Testis (tissue), 3 donors: ENCODE measurements around the gene ATL1. TPM values are rescaled to one million over a fixed set of nuclear protein-coding genes. Genes with fewer than 3 reads are reported as not detected.
"Not testable (repeated sequence)": the region's sequence is repeated elsewhere in the genome, so short reads cannot be mapped to it uniquely, and the experiment has no call there.

Experiments used
- DNase-seq: peaks from one replicate; pipeline ENCODE4 v3.0.0-alpha.2; 2019
- H3K27ac ChIP-seq, 2 donors: fragments of 200-600 bp; sonication (generic); one replicate each; pipeline ENCODE4 v1.5.1; 2019
- H3K27me3 ChIP-seq: fragments of 200-600 bp; sonication (generic); one replicate; pipeline ENCODE4 v1.5.1; 2019
- H3K36me3 ChIP-seq: fragments of 200-600 bp; sonication (generic); one replicate; pipeline ENCODE4 v1.5.1; 2017; ENCODE audit warnings: low read depth; ENCODE audit errors: missing control alignments
- H3K4me1 ChIP-seq: fragments of 200-600 bp; sonication (generic); one replicate; pipeline ENCODE4 v1.5.1; 2019
- H3K4me3 ChIP-seq, 2 donors: fragments of 200-600 bp; sonication (generic); one replicate each; pipeline ENCODE4 v1.5.1; 2017 to 2019
- H3K9me3 ChIP-seq: fragments of 200-600 bp; sonication (generic); one replicate; pipeline ENCODE4 v1.5.1; 2017
- POLR2A ChIP-seq: fragments of 450-650 bp; IDR thresholded peaks from one replicate; pipeline ENCODE4 v1.6.1; 2017; ENCODE audit warnings: antibody characterized with exemption, mild to moderate bottlenecking, moderate library complexity
- WGBS, 2 donors: methylation state at CpG; one replicate each; pipeline ENCODE4 v1.1.5; 2018; 5-methylcytosine and 5-hydroxymethylcytosine counted together
- intact Hi-C: fragments of 100-400 bp; cut with DNase I; formaldehyde crosslinking; loops from one replicate; pipeline ENCODE4 v1.15.1; 2023; ENCODE audit warnings: low total_unique reads
- polyA plus RNA-seq: library from polyadenylated mRNA; stranded (reverse); fragments of 350-450 nt; fragmentation: Illumina TruSeq; extraction: RNeasy Lipid Tissue Mini Kit (QIAGEN cat#74804); gene quantifications from one replicate; pipeline ENCODE4 v1.2.3, GENCODE V29; 2014; ENCODE audit warnings: low read depth, low replicate concordance; ENCODE audit not compliant: insufficient read depth
- total RNA-seq, 2 donors: library from RNA; depleted of rRNA; stranded (reverse); fragments of >200 nt; gene quantifications; one replicate each; pipeline ENCODE4 v1.2.3, GENCODE V29; 2016
- TF ChIP-seq, protein P1 (sequence below), 3 experiments: fragments of 450-650 bp in 2 of 3; fragments of 200-600 bp in 1 of 3; sonication (generic) in 1 of 3; IDR thresholded peaks; one replicate each; pipeline ENCODE4 v1.5.1; 2016 to 2019; ENCODE audit warnings: antibody characterized with exemption in 3 of 3, mild to moderate bottlenecking in 2 of 3, moderate library complexity in 1 of 3

Gene ATL1
- total and polyA plus RNA-seq, 3 donors from 2014 or later, result 10.0 to 25.1 (median 14.4) TPM

DNA sequence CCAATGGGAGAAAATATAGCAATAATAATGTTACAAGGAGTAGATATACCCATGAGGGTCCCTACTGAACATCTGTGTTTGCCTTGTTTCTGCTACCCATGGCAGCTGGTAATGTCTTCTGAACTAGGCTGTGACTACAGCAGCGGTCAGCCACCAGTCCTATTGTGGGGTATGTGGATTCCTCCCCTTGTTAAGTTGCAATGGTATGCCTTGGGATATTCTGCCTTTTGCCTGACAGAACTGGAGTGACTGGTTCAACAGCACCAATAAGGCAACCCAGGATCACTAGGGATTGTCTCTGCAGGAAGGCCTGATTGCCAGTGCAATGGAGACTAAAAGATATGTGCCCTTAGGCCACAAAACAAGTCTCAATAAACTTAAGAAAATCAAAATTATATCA is 9.7 kb upstream of the ATL1 start:
- TF ChIP-seq, protein P1, sequence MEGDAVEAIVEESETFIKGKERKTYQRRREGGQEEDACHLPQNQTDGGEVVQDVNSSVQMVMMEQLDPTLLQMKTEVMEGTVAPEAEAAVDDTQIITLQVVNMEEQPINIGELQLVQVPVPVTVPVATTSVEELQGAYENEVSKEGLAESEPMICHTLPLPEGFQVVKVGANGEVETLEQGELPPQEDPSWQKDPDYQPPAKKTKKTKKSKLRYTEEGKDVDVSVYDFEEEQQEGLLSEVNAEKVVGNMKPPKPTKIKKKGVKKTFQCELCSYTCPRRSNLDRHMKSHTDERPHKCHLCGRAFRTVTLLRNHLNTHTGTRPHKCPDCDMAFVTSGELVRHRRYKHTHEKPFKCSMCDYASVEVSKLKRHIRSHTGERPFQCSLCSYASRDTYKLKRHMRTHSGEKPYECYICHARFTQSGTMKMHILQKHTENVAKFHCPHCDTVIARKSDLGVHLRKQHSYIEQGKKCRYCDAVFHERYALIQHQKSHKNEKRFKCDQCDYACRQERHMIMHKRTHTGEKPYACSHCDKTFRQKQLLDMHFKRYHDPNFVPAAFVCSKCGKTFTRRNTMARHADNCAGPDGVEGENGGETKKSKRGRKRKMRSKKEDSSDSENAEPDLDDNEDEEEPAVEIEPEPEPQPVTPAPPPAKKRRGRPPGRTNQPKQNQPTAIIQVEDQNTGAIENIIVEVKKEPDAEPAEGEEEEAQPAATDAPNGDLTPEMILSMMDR (IDR thresholded peaks at IDR 0.05), result no peak
- no peak for TF ChIP-seq POLR2A
- intact Hi-C loops, result no loop called here
- H3K9me3 ChIP-seq, result no peaks in the 10 kb centered on the region
- H3K4me3 ChIP-seq, result no peak overlapping the region
- no peaks in the 10 kb centered on the region for H3K36me3 ChIP-seq
- no peak for DNase-seq
- 100% methylated on average over 1 of the region's 1 CpG for WGBS, 2 donors
- H3K27me3 ChIP-seq, result no peaks in the 10 kb centered on the region
- H3K4me1 ChIP-seq, result no peaks in the 10 kb centered on the region
- no peak overlapping the region for H3K27ac ChIP-seq

DNA sequence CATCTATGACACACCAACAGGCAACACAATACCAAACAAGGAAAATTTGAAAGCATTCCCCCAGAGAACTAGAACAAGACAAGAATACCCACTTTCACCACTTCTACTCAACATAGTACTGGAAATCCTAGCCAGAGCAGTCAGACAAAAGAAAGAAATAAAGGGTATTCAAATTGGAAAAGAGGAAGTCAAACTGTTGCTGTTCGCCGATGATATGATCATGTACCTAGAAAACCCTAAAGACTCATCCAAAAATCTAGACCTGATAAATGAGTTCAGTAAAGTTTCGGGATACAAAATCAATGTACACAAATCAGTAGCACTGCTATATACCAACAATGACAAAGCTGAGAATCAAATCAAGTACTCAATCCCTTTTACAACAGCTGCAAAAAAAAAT is 8.1 kb upstream of the ATL1 start:
- Histone ChIP-seq H3K9me3 (no peaks in the 10 kb centered on the region), H3K4me1 (no peaks in the 10 kb centered on the region), H3K27ac (no peak overlapping the region), H3K4me3 (no peak overlapping the region), H3K27me3 (no peaks in the 10 kb centered on the region), H3K36me3 (no peaks in the 10 kb centered on the region)
- DNase-seq, result no peak
- TF ChIP-seq, protein P1 (IDR thresholded peaks at IDR 0.05), result no peak
- TF ChIP-seq POLR2A, result no peak
- 73 to 89% methylated on average over 3 of the region's 3 CpGs for WGBS, 2 donors
- intact Hi-C loops, result no loop called here

DNA sequence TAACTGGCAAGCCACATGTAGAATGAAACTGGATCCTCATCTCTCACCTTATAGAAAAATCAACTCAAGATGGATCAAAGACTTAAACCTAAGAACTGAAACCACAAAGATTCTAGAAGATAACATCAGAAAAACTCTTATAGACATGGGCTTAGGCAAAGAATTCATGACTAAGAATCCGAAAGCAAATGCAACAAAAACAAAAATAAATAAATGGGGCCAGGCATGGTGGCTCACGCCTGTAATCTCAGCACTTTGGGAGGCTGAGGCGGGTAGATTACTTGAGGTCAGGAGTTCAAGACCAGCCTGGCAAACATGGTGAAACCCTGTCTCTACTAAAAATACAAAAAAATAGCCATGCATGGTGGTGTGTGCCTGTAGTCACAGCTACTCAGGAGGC is 7.1 kb upstream of the ATL1 start:
- H3K4me1 ChIP-seq, intact Hi-C loops, H3K27me3 ChIP-seq, H3K36me3 ChIP-seq, DNase-seq, H3K9me3 ChIP-seq, H3K27ac ChIP-seq, H3K4me3 ChIP-seq: not testable (repeated sequence)
- 70 to 79% methylated on average over 3 of the region's 3 CpGs for WGBS, 2 donors

DNA sequence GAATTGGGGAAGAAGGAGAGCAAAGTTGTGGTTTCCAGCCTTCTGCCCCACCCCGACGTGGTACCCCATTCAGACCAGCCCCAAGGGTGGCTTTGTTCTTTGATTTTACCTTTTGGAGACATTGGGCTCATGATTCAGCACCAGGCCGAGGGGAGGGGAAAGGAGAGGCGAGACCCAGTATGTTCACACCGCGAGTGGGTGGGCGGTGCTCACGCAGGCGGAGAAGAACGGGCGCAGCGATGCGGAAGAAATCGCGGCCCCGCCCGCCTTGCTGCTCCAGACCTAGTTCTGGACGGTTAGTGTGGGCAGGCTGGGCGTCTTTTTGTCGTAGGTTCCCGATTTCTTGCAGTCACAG is 963 bp downstream of the ATL1 start:
- Histone ChIP-seq H3K4me3 (peak overlapping the region; percentile 67 to 73), H3K4me1 (peaks cover 4% of the 10 kb centered on the region), H3K9me3 (no peaks in the 10 kb centered on the region), H3K36me3 (no peaks in the 10 kb centered on the region), H3K27ac (peak overlapping the region; percentile 72 to 92), H3K27me3 (no peaks in the 10 kb centered on the region)
- TF ChIP-seq, protein P1 (IDR thresholded peaks at IDR 0.05), result no peak
- no peak for TF ChIP-seq POLR2A
- intact Hi-C loops, result no loop called here
- WGBS, 2 donors, result 0 to 1% methylated on average over 21 of the region's 21 CpGs
- DNase-seq, result peak; percentile 77

DNA sequence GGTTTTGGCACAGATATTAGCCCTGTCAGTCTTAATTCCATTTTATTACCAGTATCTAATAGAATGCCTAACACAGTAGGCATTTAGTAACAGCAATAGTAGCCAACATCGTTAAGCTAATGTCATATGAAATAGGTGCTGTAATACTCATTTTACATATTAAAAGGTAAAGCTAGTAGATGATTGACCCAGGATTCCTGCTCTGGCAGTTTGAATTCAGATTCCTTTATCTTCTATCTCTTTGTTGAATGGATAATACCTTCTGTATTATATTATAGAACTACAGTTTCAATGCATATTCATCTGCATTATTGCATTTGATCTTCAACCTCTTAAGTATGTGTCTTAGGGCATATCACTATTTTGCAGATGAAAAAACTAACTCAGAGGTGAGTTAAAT is 2.9 kb downstream of the ATL1 start:
- Histone ChIP-seq H3K27ac (no peak overlapping the region), H3K4me1 (peaks cover 4% of the 10 kb centered on the region), H3K4me3 (no peak overlapping the region), H3K36me3 (no peaks in the 10 kb centered on the region), H3K9me3 (no peaks in the 10 kb centered on the region), H3K27me3 (no peaks in the 10 kb centered on the region)
- DNase-seq, result no peak
- intact Hi-C loops, result no loop called here
- 66 to 69% methylated on average over 1 of the region's 1 CpG for WGBS, 2 donors
- TF ChIP-seq, protein P1 (IDR thresholded peaks at IDR 0.05), result no peak
- no peak for TF ChIP-seq POLR2A
